DMS79 (cell line): Measurements from ENCODE around the gene CMTM1.
"Not testable (repeated sequence)": the region's sequence is repeated elsewhere in the genome, so short reads cannot be mapped to it uniquely, and the experiment has no call there.

Experiments used
- DNase-seq: peaks from one replicate; lab custom pipeline; 2025; lab: John Stamatoyannopoulos, UW

Gene CMTM1

DNA sequence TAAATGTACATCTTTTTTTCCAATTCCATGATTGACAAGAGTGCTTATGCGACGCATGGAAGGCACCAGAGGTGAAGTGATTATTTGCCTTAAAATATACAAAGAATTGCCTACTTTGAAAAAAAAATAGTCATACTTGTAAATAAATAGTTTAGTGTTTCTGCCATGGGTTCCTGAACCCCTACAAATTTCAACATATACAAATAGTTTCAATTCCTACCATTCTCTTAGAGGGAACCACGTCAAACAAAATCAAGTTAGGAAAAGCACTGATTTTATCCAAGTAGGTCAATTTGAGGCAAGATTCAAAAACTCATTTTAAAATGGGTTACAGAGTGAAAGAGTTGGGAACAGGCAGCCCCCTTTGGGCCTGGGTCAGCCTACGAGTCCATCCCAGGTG lies 49.9 kb downstream of the CMTM1 start:
- no peak for DNase-seq

DNA sequence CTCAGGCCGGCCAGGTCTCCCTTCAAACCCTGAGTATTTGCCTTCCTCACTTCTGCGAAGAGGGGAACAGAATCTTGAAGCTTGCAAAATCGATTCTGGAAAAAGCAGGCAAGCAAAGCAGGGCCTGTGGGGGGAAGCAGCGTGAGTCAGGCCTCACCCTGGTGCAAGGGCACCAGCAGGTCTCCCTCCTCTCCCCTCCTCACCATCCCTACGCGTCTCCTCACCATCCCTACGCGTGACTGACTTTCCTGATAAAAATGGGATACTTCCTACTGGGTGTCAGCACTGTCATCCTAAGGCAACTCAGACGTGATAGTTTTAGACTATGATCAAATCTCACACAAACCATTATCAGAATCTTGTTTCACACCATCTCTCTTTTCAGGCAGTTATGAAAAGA lies 50.4 kb downstream of the CMTM1 start:
- DNase-seq, result no peak

DNA sequence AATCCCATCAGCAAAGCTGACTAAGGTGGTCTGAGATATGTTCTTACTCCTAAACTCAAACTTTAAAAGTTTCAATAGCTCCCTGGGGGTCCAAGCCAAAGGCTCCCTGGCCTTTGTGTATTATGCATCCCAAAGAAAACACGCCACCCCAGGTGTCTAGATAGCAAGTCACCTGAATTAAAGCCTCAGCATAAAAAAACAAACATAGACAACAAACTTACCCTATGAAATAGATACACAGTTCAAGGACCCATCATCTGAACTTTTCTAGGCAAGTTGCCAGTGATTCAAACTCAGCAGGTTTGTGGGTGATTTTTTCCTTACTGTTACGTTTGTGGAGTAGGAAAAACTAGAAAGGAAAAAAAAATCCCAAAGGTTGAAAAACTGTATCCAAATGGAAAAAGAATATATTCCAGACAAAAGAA lies 50.8 kb downstream of the CMTM1 start:
- no peak for DNase-seq

DNA sequence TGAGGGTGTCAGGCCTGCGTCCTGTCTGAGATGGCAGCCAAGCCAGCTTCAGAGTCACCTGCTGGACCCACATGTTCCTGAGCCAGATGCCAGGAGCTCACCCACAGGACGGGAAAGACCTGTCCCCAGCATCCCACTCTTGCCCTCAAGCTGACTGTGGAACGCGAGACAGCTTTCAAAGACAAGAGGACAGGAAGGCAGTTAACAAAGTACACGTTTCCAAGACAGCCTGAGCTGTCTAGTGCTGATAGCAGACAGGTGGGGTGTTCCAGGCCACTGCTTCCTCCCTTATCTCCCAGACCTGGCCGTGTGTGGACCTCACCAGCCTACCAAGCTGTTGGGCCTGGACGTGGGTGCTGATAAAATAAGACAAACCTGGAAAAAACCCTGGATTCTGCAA lies 51.5 kb downstream of the CMTM1 start:
- DNase-seq, result no peak

DNA sequence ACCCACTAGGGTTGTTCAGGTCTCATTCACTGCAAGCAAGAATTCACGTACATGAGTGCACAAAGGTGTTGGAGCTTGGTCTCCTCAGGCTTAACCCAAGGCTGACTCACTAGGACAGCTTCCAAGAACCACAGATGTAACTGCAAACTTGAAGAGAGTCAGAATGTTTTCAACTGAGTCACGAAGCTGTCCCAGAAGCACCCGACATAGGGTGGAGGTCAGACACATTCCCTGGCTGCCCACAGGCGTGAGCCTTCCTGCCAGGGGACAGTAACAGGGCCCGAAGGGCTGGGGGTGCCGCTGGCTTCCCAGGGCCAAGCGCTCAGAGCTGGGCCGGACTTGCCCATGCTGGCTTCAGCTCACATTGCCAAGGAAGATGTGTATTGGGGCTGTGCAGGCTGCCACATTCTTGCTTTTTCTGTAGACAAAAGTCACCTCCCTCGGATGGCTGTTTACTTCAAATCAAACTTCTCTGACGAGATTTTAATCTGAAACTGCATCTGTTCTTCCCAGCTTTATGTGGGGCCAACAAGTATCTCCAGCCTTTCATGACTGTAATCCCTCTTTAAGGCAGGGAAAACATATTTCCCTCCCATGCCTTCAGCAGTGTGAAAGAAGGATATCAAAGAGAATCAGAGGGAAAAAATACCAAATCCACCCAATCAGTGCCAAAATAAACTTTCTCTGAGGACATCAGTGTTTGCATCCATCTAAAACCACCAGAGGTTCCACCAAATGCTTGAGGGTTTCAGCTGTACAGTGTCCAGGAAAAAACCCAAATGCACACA lies 52.5 kb downstream of the CMTM1 start:
- no peak for DNase-seq

DNA sequence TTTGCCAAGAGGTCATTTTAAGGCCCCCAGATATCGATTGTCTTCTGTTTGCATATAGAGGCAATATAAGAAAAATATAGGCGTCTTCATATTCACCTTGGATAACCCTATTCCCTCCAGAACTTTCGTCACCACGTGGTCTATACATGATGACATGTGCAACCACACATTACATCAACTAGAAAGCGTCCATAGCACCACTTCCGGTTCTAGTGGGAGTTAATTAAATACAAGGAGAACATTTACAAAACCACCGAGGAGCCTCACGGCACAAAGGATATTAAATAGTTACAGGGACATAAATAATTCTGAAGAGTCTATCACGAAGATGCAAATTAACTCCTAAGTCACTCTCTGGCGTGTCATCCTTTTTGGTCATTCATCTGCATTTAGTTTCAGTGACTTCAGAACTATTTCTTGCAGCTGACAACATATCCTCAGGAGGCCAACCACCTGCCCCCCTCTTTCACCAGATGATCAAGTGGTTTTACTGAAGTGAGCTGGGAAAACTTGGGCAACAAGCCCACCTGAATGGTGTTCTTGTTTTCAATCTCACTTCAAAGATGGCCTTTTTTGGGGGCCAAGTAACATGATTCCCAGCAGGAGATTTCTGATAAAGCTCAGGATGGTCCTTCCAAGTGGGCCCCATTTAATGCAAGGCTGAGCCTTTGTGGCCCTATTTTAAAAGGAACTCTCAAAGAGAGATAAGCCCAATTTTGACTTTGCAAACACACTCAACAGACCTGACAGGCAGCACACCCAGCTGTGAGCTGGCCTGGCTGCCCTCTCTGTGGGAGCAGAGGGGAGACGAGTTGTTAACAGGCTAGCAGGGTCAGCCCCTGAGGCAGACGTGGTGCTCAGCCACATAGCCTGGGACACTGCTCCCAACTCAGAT lies 53.5 kb downstream of the CMTM1 start:
- peak; percentile 42 for DNase-seq

DNA sequence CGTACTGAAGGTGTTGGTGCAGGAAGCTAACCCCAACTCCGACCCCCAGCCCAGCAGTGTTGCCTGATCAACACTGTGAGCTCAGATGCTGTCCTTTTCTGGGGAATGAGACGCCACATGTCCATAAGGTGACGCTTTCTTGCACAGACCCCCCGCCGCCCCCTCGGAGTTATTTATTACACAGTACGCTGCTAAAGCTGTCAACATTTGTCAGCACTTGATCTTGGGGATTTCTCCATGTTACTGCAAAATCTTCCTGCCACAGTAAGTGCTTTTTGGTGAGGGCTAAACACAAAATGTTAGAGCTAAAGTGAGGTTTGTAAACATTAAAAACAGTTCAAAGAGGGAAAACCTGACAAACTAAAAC lies 54.2 kb downstream of the CMTM1 start:
- no peak for DNase-seq

DNA sequence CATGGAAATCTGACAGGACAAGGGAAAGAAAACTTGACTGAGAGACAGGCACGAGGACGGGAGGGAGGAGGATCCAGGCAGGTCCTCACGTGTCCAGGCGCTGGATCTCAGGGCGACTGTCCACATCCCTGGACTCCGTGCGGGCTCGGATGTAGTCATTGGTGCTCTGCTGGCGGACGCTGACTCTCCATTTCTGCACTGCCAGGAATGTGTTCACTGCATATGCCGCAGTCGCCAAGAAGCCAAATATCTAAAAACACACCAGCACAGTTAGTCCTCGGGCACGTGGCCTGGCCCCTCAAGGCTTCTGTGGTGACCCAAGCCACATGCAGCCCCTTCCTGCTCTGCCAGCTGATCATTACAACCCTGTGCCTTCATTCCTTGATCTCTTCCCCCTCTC lies 55.7 kb downstream of the CMTM1 start:
- DNase-seq, result no peak

DNA sequence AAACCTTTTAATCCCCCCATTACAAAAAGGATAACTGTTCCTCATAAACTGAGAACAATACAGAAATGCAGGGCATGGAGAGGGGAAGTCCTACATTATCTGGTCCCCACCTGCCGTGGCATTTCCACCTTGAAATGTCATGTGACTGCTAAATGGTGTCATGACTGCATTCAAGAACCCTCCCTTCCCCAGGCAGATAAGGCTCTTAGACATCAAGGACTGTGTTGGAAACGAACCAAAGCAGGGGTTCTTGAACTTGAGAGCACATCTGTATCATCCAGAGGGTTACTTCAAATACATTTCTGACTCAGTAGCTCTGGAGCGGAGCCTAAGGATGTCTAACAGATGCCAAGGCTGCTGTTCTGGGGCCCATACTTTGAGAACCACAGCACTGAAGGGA lies 56.6 kb downstream of the CMTM1 start:
- DNase-seq, result peak; percentile 30

DNA sequence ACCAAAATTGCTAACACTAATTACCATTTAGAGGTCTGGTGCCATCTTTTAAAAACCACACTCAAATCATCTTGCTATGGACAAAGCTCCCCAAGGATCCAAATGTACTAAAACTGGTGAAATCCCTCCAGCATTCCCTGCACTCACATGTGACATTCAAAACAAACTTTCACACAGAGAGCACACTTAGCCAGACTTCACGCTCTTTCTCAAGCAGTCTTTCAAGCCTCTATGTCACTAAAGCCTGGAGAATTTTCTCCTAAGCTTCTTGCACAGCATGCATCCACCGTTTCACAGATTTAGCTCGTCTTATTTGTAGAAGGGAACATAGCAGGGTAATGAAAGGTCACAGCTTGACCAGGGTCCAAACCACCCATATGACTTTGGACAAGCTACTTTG lies 57.5 kb downstream of the CMTM1 start:
- DNase-seq, result no peak

DNA sequence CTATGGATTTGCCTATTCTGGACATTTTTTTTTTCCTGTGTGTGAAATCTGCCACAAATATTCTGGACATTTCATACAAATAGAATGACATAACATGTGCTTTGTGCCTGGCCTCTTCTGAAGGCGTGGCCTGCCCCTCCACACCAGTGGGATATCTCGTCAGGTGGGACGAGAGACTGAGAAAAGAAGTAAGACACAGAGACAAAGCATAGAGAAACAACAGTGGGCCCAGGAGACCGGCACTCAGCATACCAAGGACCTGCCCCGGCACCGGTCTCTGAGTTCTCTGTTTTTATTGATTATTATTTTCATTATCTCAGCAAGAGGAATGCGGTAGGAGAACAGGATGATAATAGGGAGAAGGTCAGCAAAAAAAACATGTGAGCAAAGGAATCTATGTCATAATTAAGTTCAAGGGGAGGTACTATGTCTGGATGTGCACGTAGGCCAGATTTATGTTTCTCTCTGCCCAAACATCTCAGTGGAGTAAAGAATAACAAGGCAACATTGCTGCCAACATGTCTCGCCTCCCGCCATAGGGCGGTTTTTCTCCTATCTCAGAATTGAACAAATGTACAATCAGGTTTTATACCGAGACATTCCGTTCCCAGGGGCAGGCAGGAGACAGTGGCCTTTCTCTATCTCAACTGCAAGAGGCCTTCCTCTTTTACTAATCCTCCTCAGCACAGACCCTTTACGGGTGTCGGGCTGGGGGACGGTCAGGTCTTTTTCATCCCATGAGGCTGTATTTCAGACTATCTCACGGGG lies 61.6 kb downstream of the CMTM1 start:
- DNase-seq, result not testable (repeated sequence)
